Neural crest cell (in vitro differentiated cells): Measurements from ENCODE around the gene CLBA1. TPM values are rescaled to one million over a fixed set of nuclear protein-coding genes. Genes with fewer than 3 reads are reported as not detected.
A peak's percentile ranks its signal among the peaks of the same experiment; 100 is the strongest.

Experiments
- DNase-seq: peaks from one replicate; pipeline ENCODE4 v3.0.0; 2021; ENCODE audit warnings: low read depth, mixed read lengths, low spot score
- H3K27ac Mint-ChIP-seq: one replicate; pipeline ENCODE4 v1.8.0; 2021; ENCODE audit warnings: mild to moderate bottlenecking, mixed read lengths; ENCODE audit not compliant: unreplicated experiment
- H3K27me3 Mint-ChIP-seq: 2 replicates; pipeline ENCODE4 v1.8.0; 2021; ENCODE audit warnings: low read depth, mild to moderate bottlenecking, mixed read lengths
- H3K36me3 Mint-ChIP-seq: 2 replicates; pipeline ENCODE4 v1.8.0; 2021; ENCODE audit warnings: low read depth, mild to moderate bottlenecking, mixed read lengths
- H3K4me1 Mint-ChIP-seq: 2 replicates; pipeline ENCODE4 v1.8.0; 2021; ENCODE audit warnings: mixed read lengths
- H3K4me3 Mint-ChIP-seq: one replicate; pipeline ENCODE4 v1.8.0; 2021; ENCODE audit warnings: mild to moderate bottlenecking, mixed read lengths
- H3K9me3 Mint-ChIP-seq: 2 replicates; pipeline ENCODE4 v1.8.0; 2021; ENCODE audit warnings: mixed read lengths
- CTCF ChIP-seq: fragments of 200-600 bp; sonication (generic); conservative IDR thresholded peaks from 2 replicates; pipeline ENCODE4 v1.5.0; 2021; ENCODE audit warnings: antibody characterized with exemption, mild to moderate bottlenecking
- total RNA-seq: library from RNA; stranded (reverse); gene quantifications from 2 replicates; pipeline ENCODE4 v1.2.1, GENCODE V29; 2021

CLBA1 gene
- total RNA-seq, 1 donor from 2014 or later, result 14.1 TPM

GRCh38 chr14:104989951-104990303 lies 4.3 kb downstream of the CLBA1 start:
- DNase-seq, result no peak

GRCh38 chr14:104991896-104992230 lies 6.3 kb downstream of the CLBA1 start:
- peaks cover 5% of the 10 kb centered on the region for H3K4me1 Mint-ChIP-seq
- peak overlapping the region; percentile 72 for H3K4me3 Mint-ChIP-seq
- H3K9me3 Mint-ChIP-seq, result no peaks in the 10 kb centered on the region

More at GRCh38 chr14:104989951-104990303, 4.3 kb downstream of the CLBA1 start:
- H3K36me3 Mint-ChIP-seq, result peaks cover 13% of the 10 kb centered on the region
- H3K4me1 Mint-ChIP-seq, result peaks cover 5% of the 10 kb centered on the region
- H3K4me3 Mint-ChIP-seq, result peak overlapping the region; percentile 44
- H3K27ac Mint-ChIP-seq, result no peak overlapping the region
- H3K27me3 Mint-ChIP-seq, result no peaks in the 10 kb centered on the region
- TF ChIP-seq CTCF, result no peak
- H3K9me3 Mint-ChIP-seq, result no peaks in the 10 kb centered on the region

GRCh38 chr14:104992501-104992900 lies 6.9 kb downstream of the CLBA1 start:
- H3K27me3 Mint-ChIP-seq, result no peaks in the 10 kb centered on the region
- H3K9me3 Mint-ChIP-seq, result no peaks in the 10 kb centered on the region
- no peak for DNase-seq
- H3K4me1 Mint-ChIP-seq, result peaks cover under 1% of the 10 kb centered on the region
- H3K27ac Mint-ChIP-seq, result no peak overlapping the region
- peak overlapping the region; percentile 72 for H3K4me3 Mint-ChIP-seq
- peaks cover 17% of the 10 kb centered on the region for H3K36me3 Mint-ChIP-seq
- TF ChIP-seq CTCF, result no peak

More at GRCh38 chr14:104991896-104992230, 6.3 kb downstream of the CLBA1 start:
- Mint-ChIP-seq H3K36me3 (peaks cover 13% of the 10 kb centered on the region), H3K27me3 (no peaks in the 10 kb centered on the region), H3K27ac (no peak overlapping the region)
- DNase-seq, result no peak
- TF ChIP-seq CTCF, result no peak

- DNase-seq, result no peak
- Mint-ChIP-seq H3K27me3 (no peaks in the 10 kb centered on the region), H3K4me3 (peak overlapping the region; percentile 72), H3K27ac (no peak overlapping the region), H3K4me1 (no peaks in the 10 kb centered on the region), H3K36me3 (peaks cover 17% of the 10 kb centered on the region), H3K9me3 (no peaks in the 10 kb centered on the region)
- no peak for TF ChIP-seq CTCF
Measured at GRCh38 chr14:104993306-104993705, 7.7 kb downstream of the CLBA1 start.

GRCh38 chr14:104993808-104994591 lies 8.4 kb downstream of the CLBA1 start:
- no peaks in the 10 kb centered on the region for H3K9me3 Mint-ChIP-seq
- no peak for DNase-seq
- H3K4me1 Mint-ChIP-seq, result no peaks in the 10 kb centered on the region
- peaks cover 17% of the 10 kb centered on the region for H3K36me3 Mint-ChIP-seq
- no peaks in the 10 kb centered on the region for H3K27me3 Mint-ChIP-seq
- H3K27ac Mint-ChIP-seq, result no peak overlapping the region
- no peak for TF ChIP-seq CTCF
- peak overlapping the region; percentile 9 for H3K4me3 Mint-ChIP-seq
